Epithelial cell of proximal tubule (primary cell): ENCODE results near the gene FSTL4. TPM values are rescaled to one million over a fixed set of nuclear protein-coding genes. Genes with fewer than 3 reads are reported as not detected.
"Not testable (repeated sequence)": the region's sequence is repeated elsewhere in the genome, so short reads cannot be mapped to it uniquely, and the experiment has no call there.

Experiments
- DNase-seq: peaks from one replicate; pipeline ENCODE4 v3.0.0-alpha.2; 2011; ENCODE audit warnings: low read depth
- H3K4me3 ChIP-seq: 2 replicates; pipeline ENCODE4 v1.5.1; 2011; ENCODE audit warnings: low read depth, mild to moderate bottlenecking, low read length
- CTCF ChIP-seq: conservative IDR thresholded peaks from 2 replicates; pipeline ENCODE4 v1.5.1; 2012; ENCODE audit warnings: low read depth, mild to moderate bottlenecking, low read length
- total RNA-seq: library from RNA; depleted of rRNA; stranded (reverse); fragments of >200 nt; gene quantifications from 2 replicates; pipeline ENCODE4 v1.2.3, GENCODE V29; 2015

Gene FSTL4
- total RNA-seq, 1 donor from 2014 or later: not detected

GRCh38 chr5:133453084-133453780 is 159.1 kb downstream of the FSTL4 start:
- no peak for DNase-seq
- H3K4me3 ChIP-seq: no peak overlapping the region
- TF ChIP-seq CTCF: no peak

- no peak for TF ChIP-seq CTCF
- no peak overlapping the region for H3K4me3 ChIP-seq
- no peak for DNase-seq
Measured at GRCh38 chr5:133451926-133452325, 160.4 kb downstream of the FSTL4 start.

- TF ChIP-seq CTCF: no peak
- no peak for DNase-seq
- H3K4me3 ChIP-seq: no peak overlapping the region
Measured at GRCh38 chr5:133450286-133450685, 162.1 kb downstream of the FSTL4 start.

DNA sequence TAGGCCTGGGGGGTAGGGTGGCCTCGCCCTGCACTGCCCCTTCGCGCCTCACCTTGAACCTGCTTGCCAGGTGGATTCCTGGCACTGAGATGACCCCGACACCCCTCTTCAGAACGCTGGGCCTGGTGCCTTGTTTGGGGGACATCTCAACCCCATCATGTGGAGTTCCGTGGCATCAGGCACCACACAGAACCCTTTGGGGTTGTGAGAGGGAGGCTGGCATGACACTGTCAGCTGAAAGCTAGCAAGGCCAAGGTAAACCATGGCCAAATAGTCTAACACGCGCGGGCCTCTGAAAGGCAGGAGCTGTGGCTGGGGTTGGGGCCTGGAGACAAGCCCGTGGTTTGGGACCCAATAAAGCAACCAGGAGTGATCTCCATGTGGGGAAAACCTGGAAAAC is 163.2 kb downstream of the FSTL4 start:
- TF ChIP-seq CTCF: no peak
- DNase-seq: no peak

GRCh38 chr5:133446440-133446839 is 165.9 kb downstream of the FSTL4 start:
- no peak overlapping the region for H3K4me3 ChIP-seq
- DNase-seq: no peak
- TF ChIP-seq CTCF: no peak

More for the DNA sequence above, 163.2 kb downstream of the FSTL4 start:
- no peak overlapping the region for H3K4me3 ChIP-seq

DNA sequence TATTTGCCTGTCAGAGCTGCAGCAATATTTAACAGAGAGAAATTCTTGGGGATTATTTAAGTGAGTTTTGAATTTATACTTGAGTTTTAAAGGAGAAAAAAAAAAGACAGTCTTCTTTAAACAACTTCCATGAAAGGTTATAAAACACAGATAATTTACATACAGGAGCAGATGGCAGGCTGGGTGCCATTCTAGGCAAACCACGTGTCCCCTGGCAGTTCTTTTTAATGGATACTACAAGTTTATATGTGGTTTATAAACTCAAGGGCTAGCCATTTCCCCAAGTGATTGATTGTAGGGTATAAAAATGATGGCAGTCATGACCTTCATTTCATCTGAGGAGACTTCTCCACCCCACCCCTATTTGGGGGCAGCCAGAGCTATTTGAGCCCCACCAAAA is 166.6 kb downstream of the FSTL4 start:
- TF ChIP-seq CTCF: no peak

GRCh38 chr5:133445204-133445603 is 167.1 kb downstream of the FSTL4 start:
- DNase-seq, H3K4me3 ChIP-seq: not testable (repeated sequence)

More for the DNA sequence above, 166.6 kb downstream of the FSTL4 start:
- no peak overlapping the region for H3K4me3 ChIP-seq
- no peak for DNase-seq
